Hepatocyte (in vitro differentiated cells): ENCODE measurements around the gene TIGD2. TPM values are rescaled to one million over a fixed set of nuclear protein-coding genes. Genes with fewer than 3 reads are reported as not detected.

ENCODE experiments used
- DNase-seq: peaks from one replicate; pipeline ENCODE4 v3.0.0-alpha.2; 2016; ENCODE audit warnings: low spot score
- H2AFZ ChIP-seq: fragments of 200-600 bp; sonication (generic); 2 replicates; pipeline ENCODE4 v1.6.0; 2016; ENCODE audit warnings: antibody characterized with exemption, mild to moderate bottlenecking
- H3K27ac ChIP-seq: fragments of 200-600 bp; sonication (generic); 2 replicates; pipeline ENCODE4 v1.5.1; 2016; ENCODE audit warnings: mild to moderate bottlenecking
- H3K27me3 ChIP-seq: fragments of 200-600 bp; sonication (generic); 2 replicates; pipeline ENCODE4 v1.6.1; 2016
- H3K36me3 ChIP-seq: fragments of 200-600 bp; sonication (generic); replicated peaks from 2 replicates; pipeline ENCODE4 v1.5.1; 2016; ENCODE audit warnings: low read depth; ENCODE audit not compliant: insufficient read depth
- H3K4me1 ChIP-seq: fragments of 200-600 bp; sonication (generic); 2 replicates; pipeline ENCODE4 v1.5.1; 2016; ENCODE audit warnings: mild to moderate bottlenecking, moderate library complexity; ENCODE audit not compliant: insufficient read depth
- H3K4me2 ChIP-seq: fragments of 200-600 bp; sonication (generic); 2 replicates; pipeline ENCODE4 v1.6.0; 2016
- H3K4me3 ChIP-seq: fragments of 200-600 bp; sonication (generic); 2 replicates; pipeline ENCODE4 v1.5.1; 2016; ENCODE audit warnings: mild to moderate bottlenecking
- H3K79me2 ChIP-seq: fragments of 200-600 bp; sonication (generic); 2 replicates; pipeline ENCODE4 v1.6.0; 2017; ENCODE audit warnings: mild to moderate bottlenecking
- H3K9me2 ChIP-seq: fragments of 200-600 bp; sonication (generic); replicated peaks from 2 replicates; pipeline ENCODE4 v1.6.0; 2017; ENCODE audit warnings: mild to moderate bottlenecking; ENCODE audit not compliant: insufficient read depth
- H3K9me3 ChIP-seq: fragments of 200-600 bp; sonication (generic); 2 replicates; pipeline ENCODE4 v1.5.1; 2016; ENCODE audit warnings: low read depth, mild to moderate bottlenecking
- H4K20me1 ChIP-seq: fragments of 200-600 bp; sonication (generic); 2 replicates; pipeline ENCODE4 v1.6.0; 2016; ENCODE audit warnings: mild to moderate bottlenecking; ENCODE audit not compliant: insufficient read depth, poor library complexity, severe bottlenecking
- EZH2phosphoT487 ChIP-seq: fragments of 200-600 bp; sonication (generic); IDR thresholded peaks from one replicate; pipeline ENCODE4 v1.6.1; 2018; ENCODE audit warnings: antibody characterized with exemption, mild to moderate bottlenecking, low read depth, moderate library complexity; ENCODE audit not compliant: unreplicated experiment, severe bottlenecking
- WGBS: methylation state at CpG from one replicate; pipeline ENCODE4 v1.1.6; 2016; ENCODE audit warnings: low lambda C conversion rate; ENCODE audit errors: missing lambda C conversion rate; 5-methylcytosine and 5-hydroxymethylcytosine counted together
- polyA plus RNA-seq: library from polyadenylated mRNA; unstranded; fragments of >200 nt; fragmentation: Nextera tagmentation; extraction: Ambion mirVana; gene quantifications from 2 replicates; pipeline ENCODE4 v1.2.1, GENCODE V29; 2016
- small RNA-seq: library from RNA; depleted of rRNA; stranded (forward); fragments of <200 nt; gene quantifications from one replicate; pipeline ENCODE3, GENCODE V24; 2014
- total RNA-seq: library from RNA; depleted of rRNA; stranded (reverse); fragments of >200 nt; gene quantifications from 2 replicates; pipeline ENCODE4 v1.2.3, GENCODE V29; 2014
- TF ChIP-seq, protein P1 (sequence below): fragments of 200-600 bp; sonication (generic); IDR thresholded peaks from 2 replicates; pipeline ENCODE4 v1.5.1; 2016; ENCODE audit warnings: antibody characterized with exemption, mild to moderate bottlenecking; ENCODE audit not compliant: poor library complexity

Gene TIGD2
- total and polyA plus RNA-seq, 2 experiments from 2014 or later, result 10.0 to 15.7 TPM

DNA sequence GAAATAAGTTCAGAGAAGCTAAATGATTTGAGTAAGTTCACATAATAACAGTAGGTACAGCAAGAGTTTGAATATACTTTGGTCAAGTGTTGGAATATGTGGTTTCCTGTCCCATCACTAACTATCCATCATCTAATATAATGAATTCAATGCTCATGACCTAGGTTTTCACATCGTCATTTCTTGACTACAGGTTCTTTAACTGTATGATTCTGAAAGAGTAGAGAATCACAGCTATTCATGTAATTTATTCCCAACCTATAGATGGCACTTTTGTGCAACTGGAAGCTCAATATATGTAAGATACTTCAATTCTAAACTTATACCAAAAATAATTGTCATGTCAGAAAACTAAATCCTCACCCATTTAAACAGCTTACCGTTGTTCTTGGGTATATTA is 53.1 kb downstream of the TIGD2 start:
- H3K9me3 ChIP-seq, result no peaks in the 10 kb centered on the region
- WGBS, result 75% methylated on average over 2 of the region's 2 CpGs
- H3K4me1 ChIP-seq, result no peaks in the 10 kb centered on the region
- no peak overlapping the region for H3K4me2 ChIP-seq
- no peaks in the 10 kb centered on the region for H3K27me3 ChIP-seq
- H2AFZ ChIP-seq, result no peak overlapping the region
- no peak overlapping the region for H3K27ac ChIP-seq
- H3K9me2 ChIP-seq, result no peaks in the 10 kb centered on the region
- H3K36me3 ChIP-seq, result no peaks in the 10 kb centered on the region
- DNase-seq, result no peak
- H3K79me2 ChIP-seq, result no peaks in the 10 kb centered on the region
- no peaks in the 10 kb centered on the region for H4K20me1 ChIP-seq
- no peak overlapping the region for H3K4me3 ChIP-seq
- no peak for TF ChIP-seq EZH2phosphoT487
- TF ChIP-seq, protein P1, sequence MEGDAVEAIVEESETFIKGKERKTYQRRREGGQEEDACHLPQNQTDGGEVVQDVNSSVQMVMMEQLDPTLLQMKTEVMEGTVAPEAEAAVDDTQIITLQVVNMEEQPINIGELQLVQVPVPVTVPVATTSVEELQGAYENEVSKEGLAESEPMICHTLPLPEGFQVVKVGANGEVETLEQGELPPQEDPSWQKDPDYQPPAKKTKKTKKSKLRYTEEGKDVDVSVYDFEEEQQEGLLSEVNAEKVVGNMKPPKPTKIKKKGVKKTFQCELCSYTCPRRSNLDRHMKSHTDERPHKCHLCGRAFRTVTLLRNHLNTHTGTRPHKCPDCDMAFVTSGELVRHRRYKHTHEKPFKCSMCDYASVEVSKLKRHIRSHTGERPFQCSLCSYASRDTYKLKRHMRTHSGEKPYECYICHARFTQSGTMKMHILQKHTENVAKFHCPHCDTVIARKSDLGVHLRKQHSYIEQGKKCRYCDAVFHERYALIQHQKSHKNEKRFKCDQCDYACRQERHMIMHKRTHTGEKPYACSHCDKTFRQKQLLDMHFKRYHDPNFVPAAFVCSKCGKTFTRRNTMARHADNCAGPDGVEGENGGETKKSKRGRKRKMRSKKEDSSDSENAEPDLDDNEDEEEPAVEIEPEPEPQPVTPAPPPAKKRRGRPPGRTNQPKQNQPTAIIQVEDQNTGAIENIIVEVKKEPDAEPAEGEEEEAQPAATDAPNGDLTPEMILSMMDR, result peak; percentile 28

Small RNA genes lying within 50 kb of the gene (small RNA-seq; reads per million reads assigned to genes)
- not detected for gene RNU6-907P

Other genes starting within 250 kb of the TIGD2 start
- 44.2 and 54.5 TPM in 2 replicates for gene FAM13A, start 54.3 kb upstream of the TIGD2 start, total RNA-seq
- 19.3 TPM in 2 replicates for gene FAM13A, start 54.3 kb upstream of the TIGD2 start, polyA plus RNA-seq
- gene GPRIN3, start 196.3 kb downstream of the TIGD2 start, total RNA-seq, result 2.6 and 3.0 TPM in 2 replicates
- gene GPRIN3, start 196.3 kb downstream of the TIGD2 start, polyA plus RNA-seq, result 0.60 and 0.64 TPM in 2 replicates